HFFc6 (cell line): ENCODE measurements around the gene BBIP1. TPM values are rescaled to one million over a fixed set of nuclear protein-coding genes. Genes with fewer than 3 reads are reported as not detected.
"Not testable (repeated sequence)": the region's sequence is repeated elsewhere in the genome, so short reads cannot be mapped to it uniquely, and the experiment has no call there.

Experiments
- DNase-seq: peaks from one replicate; pipeline ENCODE4 v3.0.0-alpha.2; 2018
- H3K27ac Mint-ChIP-seq: 2 replicates; pipeline ENCODE4 v1.8.0; 2020; ENCODE audit warnings: mild to moderate bottlenecking, mixed read lengths
- H3K27me3 Mint-ChIP-seq: 2 replicates; pipeline ENCODE4 v1.8.0; 2021; ENCODE audit warnings: mild to moderate bottlenecking, moderate library complexity, mixed read lengths; ENCODE audit not compliant: insufficient read depth
- H3K36me3 Mint-ChIP-seq: 2 replicates; pipeline ENCODE4 v1.8.0; 2021; ENCODE audit warnings: low read depth, mixed read lengths
- H3K4me1 Mint-ChIP-seq: 2 replicates; pipeline ENCODE4 v1.8.0; 2020; ENCODE audit warnings: low read depth, mixed read lengths
- H3K4me3 Mint-ChIP-seq: 2 replicates; pipeline ENCODE4 v1.8.0; 2020; ENCODE audit warnings: mild to moderate bottlenecking, moderate library complexity, mixed read lengths
- H3K9me3 Mint-ChIP-seq: 2 replicates; pipeline ENCODE4 v1.8.0; 2020; ENCODE audit warnings: mild to moderate bottlenecking, mixed read lengths
- CTCF ChIP-seq: fragments of 200-600 bp; sonication (generic); IDR thresholded peaks from 2 replicates; pipeline ENCODE4 v1.5.0; 2021; ENCODE audit warnings: antibody characterized with exemption, mild to moderate bottlenecking
- total RNA-seq, 6 experiments: library from RNA; stranded (reverse); fragmentation: NEBNext Ultra II Directional; extraction: Animal tissue kit (Norgen Biotek cat#: 25700); gene quantifications; 2 replicates in 1 of 6; 3 replicates in 5 of 6; pipeline ENCODE4 v1.2.3, GENCODE V29; 2021

Gene BBIP1
- total RNA-seq, 6 experiments from 2014 or later, result 28.5 to 36.1 (median 31.2) TPM

GRCh38 chr10:110867807-110868465 is 51.0 kb downstream of the BBIP1 start:
- DNase-seq, result no peak
- no peak for TF ChIP-seq CTCF
- Mint-ChIP-seq H3K36me3 (no peaks in the 10 kb centered on the region), H3K4me1 (peaks cover 49% of the 10 kb centered on the region), H3K9me3 (no peaks in the 10 kb centered on the region), H3K27me3 (peaks cover 6% of the 10 kb centered on the region), H3K4me3 (no peak overlapping the region), H3K27ac (peak overlapping the region; percentile 25; the same call in 1 of the 2 replicates)

DNA sequence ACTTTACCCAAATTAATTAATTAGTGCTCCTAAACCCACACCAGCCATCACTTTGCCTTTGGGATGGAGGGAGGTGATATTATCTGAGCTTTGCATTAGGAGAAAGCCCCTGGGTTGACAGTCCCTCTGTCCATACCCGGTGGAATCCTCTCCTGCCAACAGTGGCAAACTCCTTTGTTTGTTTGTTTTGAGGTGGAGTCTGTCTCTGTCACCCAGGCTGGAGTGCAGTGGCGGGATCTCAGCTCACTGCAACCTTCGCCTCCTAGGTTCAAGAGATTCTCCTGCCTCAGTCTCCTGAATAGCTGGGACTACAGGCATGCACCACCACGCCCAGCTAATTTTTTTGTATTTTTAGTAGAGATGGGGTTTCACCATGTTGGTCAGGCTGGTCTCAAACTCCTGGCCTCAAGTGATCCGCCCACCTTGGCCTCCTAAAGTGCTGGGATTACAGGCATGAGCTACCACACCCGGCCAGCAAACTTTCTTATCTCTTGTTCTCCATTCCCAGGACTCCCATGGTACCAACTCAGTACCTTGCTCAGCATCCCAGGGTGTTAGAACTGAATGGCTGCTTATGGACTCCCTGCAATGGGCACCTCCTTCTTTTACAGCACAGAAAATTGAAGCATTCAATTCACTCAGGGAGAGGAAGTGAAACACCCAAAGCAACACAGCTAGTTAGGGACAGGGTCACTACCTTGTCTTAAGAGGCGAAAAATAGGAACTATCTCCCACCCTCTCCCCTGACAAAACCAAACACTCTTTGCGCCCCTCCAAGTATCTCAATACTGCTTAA is 51.8 kb downstream of the BBIP1 start:
- peak overlapping the region; percentile 25; the same call in 1 of the 2 replicates for H3K27ac Mint-ChIP-seq
- peaks cover 52% of the 10 kb centered on the region for H3K4me1 Mint-ChIP-seq
- H3K4me3 Mint-ChIP-seq, H3K9me3 Mint-ChIP-seq, H3K36me3 Mint-ChIP-seq, H3K27me3 Mint-ChIP-seq, DNase-seq: not testable (repeated sequence)

DNA sequence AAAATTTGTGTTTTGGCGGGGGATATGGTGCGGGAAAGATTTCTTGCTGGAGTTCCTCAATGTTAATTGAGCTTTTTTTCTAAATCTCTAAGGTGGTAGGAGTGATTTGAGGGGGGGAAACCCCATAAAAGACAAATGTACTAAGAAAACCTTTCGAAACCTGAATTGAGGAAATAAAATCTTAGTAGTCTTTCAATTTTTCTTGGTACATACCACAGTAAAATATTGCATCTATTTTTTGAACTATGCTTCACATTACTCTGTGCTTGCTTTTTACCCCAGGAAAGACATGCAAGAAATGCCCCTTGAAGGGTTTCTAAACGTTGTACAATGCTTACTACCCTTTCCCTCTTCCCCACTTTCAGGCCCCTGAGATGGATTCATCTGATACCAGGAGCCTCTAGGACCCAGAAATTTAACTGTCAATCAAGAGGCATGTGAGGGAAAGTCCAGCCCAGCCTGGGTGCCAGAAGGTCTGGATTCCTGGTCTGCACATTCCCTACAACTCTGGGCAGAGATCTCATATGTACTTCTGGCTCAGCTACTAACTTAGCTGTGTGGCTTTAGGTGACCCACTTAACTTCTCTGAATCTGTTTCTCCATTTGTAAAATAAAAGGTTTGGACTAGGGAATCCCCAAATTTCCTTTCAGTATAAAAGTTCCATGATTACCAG is 53.0 kb downstream of the BBIP1 start:
- TF ChIP-seq CTCF, result no peak
- Mint-ChIP-seq H3K36me3 (no peaks in the 10 kb centered on the region), H3K9me3 (no peaks in the 10 kb centered on the region), H3K27ac (peak overlapping the region; percentile 72), H3K27me3 (peaks cover 2% of the 10 kb centered on the region; the same call in 1 of the 2 replicates), H3K4me3 (peak overlapping the region; percentile 55), H3K4me1 (peaks cover 50% of the 10 kb centered on the region)
- no peak for DNase-seq

DNA sequence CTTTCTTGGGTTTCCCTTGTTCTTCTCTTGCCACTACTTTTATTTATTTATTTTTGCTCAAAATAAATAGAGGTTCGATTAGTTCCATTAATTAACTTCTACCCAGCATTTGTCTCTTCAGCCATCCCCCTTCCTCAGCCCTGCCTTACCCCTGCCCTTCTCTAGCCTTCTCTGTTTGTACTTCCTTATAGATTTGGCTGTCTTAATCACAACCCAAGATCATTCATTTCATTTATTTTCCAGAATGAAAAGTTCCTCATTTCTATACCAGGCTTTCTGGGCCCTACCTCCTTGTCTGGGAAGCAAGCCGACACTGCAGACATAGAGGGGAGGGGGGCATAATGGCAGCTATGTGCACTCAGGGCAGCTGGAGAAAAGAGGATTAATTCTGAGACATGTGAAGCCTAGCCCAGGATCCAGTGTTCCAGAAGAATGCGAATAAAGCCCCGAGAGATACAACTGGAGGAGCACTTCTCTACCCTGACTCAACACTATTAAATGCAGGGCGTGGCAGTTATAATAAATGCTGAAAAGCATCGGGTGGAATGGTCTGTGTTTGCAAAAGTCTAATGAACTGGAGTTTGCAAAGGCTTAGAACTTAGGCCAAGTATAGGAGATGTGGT is 53.7 kb downstream of the BBIP1 start:
- Mint-ChIP-seq H3K4me1 (peaks cover 50% of the 10 kb centered on the region), H3K4me3 (peak overlapping the region; percentile 55), H3K9me3 (no peaks in the 10 kb centered on the region), H3K27me3 (peaks cover under 1% of the 10 kb centered on the region; the same call in 1 of the 2 replicates), H3K36me3 (no peaks in the 10 kb centered on the region), H3K27ac (peak overlapping the region; percentile 72)
- DNase-seq, result peak; percentile 67
- TF ChIP-seq CTCF, result no peak

- DNase-seq, result no peak
- Mint-ChIP-seq H3K27me3 (no peaks in the 10 kb centered on the region), H3K4me3 (peak overlapping the region; percentile 55), H3K27ac (peak overlapping the region; percentile 72), H3K9me3 (no peaks in the 10 kb centered on the region), H3K4me1 (peaks cover 56% of the 10 kb centered on the region), H3K36me3 (no peaks in the 10 kb centered on the region)
- TF ChIP-seq CTCF, result no peak
Observed at GRCh38 chr10:110864662-110865140, 54.3 kb downstream of the BBIP1 start.
